ENCODE data around the gene FES.

- no peak for TF ChIP-seq CTCF (IDR thresholded peaks at IDR 0.05 in 4 of 5, conservative IDR thresholded peaks at IDR 0.05 in 1 of 5)
- no peak for TF ChIP-seq POLR2A (IDR thresholded peaks at IDR 0.05)
Observed at GRCh38 chr15:90877996-90878395, 6.3 kb upstream of the FES start.

All from gastrocnemius medialis (tissue), 4 donors.